ENCODE results near the gene TNNC1. TPM values are rescaled to one million over a fixed set of nuclear protein-coding genes. Genes with fewer than 3 reads are reported as not detected.

TNNC1 gene
- total RNA-seq, 1 donor from 2014 or later, result 5.7 TPM

GRCh38 chr3:52487050-52487787 lies 33.4 kb upstream of the TNNC1 start:
- H3K27me3 ChIP-seq (ENCODE audit: control insufficient read depth, insufficient read depth, low read length), result no peaks in the 10 kb centered on the region
- TF ChIP-seq CTCF (IDR thresholded peaks at IDR 0.05; ENCODE audit: insufficient read depth, low read length, poor library complexity, severe bottlenecking), result no peak
- H3K4me3 ChIP-seq (ENCODE audit: low read depth, low read length), result no peak overlapping the region
- DNase-seq (ENCODE audit: low read depth), result no peak
- peaks cover 4% of the 10 kb centered on the region for H3K36me3 ChIP-seq (ENCODE audit: control insufficient read depth, insufficient read depth, low read length)

- no peak overlapping the region for H3K4me3 ChIP-seq (ENCODE audit: low read depth, low read length)
- peaks cover 7% of the 10 kb centered on the region for H3K36me3 ChIP-seq (ENCODE audit: control insufficient read depth, insufficient read depth, low read length)
- no peak for TF ChIP-seq CTCF (IDR thresholded peaks at IDR 0.05; ENCODE audit: insufficient read depth, low read length, poor library complexity, severe bottlenecking)
- H3K27me3 ChIP-seq (ENCODE audit: control insufficient read depth, insufficient read depth, low read length), result no peaks in the 10 kb centered on the region
- DNase-seq (ENCODE audit: low read depth), result no peak
Observed at GRCh38 chr3:52484680-52485461, 31.0 kb upstream of the TNNC1 start.

- H3K4me3 ChIP-seq (ENCODE audit: low read depth, low read length), result no peak overlapping the region
- no peak for TF ChIP-seq CTCF (IDR thresholded peaks at IDR 0.05; ENCODE audit: insufficient read depth, low read length, poor library complexity, severe bottlenecking)
- DNase-seq (ENCODE audit: low read depth), result no peak
- H3K36me3 ChIP-seq (ENCODE audit: control insufficient read depth, insufficient read depth, low read length), result peaks cover 11% of the 10 kb centered on the region
- no peaks in the 10 kb centered on the region for H3K27me3 ChIP-seq (ENCODE audit: control insufficient read depth, insufficient read depth, low read length)
Observed at GRCh38 chr3:52483577-52484381, 29.9 kb upstream of the TNNC1 start.

GRCh38 chr3:52483081-52483480 lies 29.2 kb upstream of the TNNC1 start:
- no peak for DNase-seq (ENCODE audit: low read depth)
- H3K27me3 ChIP-seq (ENCODE audit: control insufficient read depth, insufficient read depth, low read length), result no peaks in the 10 kb centered on the region
- no peak overlapping the region for H3K4me3 ChIP-seq (ENCODE audit: low read depth, low read length)
- TF ChIP-seq CTCF (IDR thresholded peaks at IDR 0.05; ENCODE audit: insufficient read depth, low read length, poor library complexity, severe bottlenecking), result no peak
- H3K36me3 ChIP-seq (ENCODE audit: control insufficient read depth, insufficient read depth, low read length), result peaks cover 13% of the 10 kb centered on the region

DNA sequence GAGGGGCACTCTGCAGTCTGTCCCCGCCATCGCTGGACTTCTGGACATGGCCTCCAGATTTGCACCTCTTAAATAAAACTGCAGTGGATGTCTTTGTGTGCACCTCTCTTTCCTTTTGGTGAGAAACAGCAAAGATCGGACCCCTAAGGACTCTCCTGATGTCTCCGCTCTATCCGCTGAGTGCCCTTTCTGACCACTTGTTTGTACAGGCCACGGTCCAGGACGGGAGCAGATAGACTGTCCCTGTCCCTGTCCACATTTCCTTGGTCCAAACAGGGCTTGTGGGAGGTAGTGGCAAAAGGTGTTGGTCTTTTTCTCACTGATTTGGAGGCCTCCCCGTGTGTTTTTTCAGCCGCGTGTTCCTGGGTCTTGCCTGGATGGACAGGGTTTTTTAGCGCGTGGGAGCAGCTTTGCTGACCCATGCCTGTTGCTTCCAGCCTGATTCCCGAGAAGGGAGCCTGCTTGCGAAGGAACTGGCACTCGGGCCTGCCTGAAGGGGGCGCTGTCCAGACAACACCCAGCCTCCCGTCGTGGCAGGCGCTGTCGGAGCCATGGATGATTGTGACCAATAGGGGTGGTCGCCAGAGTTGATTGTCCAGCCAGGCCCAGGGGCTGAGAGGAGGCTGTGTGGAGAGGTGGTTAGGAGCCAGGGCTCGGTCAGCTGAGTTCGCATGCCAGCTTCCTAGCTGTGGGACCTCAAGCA lies 28.1 kb upstream of the TNNC1 start:
- Histone ChIP-seq H3K27me3 (ENCODE audit: control insufficient read depth, insufficient read depth, low read length) (no peaks in the 10 kb centered on the region), H3K36me3 (ENCODE audit: control insufficient read depth, insufficient read depth, low read length) (peaks cover 13% of the 10 kb centered on the region), H3K4me3 (ENCODE audit: low read depth, low read length) (no peak overlapping the region)
- DNase-seq (ENCODE audit: low read depth), result no peak
- TF ChIP-seq CTCF (IDR thresholded peaks at IDR 0.05; ENCODE audit: insufficient read depth, low read length, poor library complexity, severe bottlenecking), result peak; percentile 58

Measured in kidney epithelial cell (primary cell).